22Rv1 (cell line): ENCODE results near the gene FNTB.

Source experiments
- H3K27ac ChIP-seq: fragments of 450-650 bp; 2 replicates; pipeline ENCODE4 v1.5.1; 2017
- ZFX ChIP-seq: fragments of 450-650 bp; IDR thresholded peaks from 2 replicates; pipeline ENCODE4 v1.6.1; 2017; ENCODE audit warnings: antibody characterized with exemption, borderline replicate concordance
- TF ChIP-seq, protein P1 (sequence below): fragments of 450-650 bp; IDR thresholded peaks from 2 replicates; pipeline ENCODE4 v1.5.1; 2017; ENCODE audit warnings: mild to moderate bottlenecking

FNTB gene

DNA sequence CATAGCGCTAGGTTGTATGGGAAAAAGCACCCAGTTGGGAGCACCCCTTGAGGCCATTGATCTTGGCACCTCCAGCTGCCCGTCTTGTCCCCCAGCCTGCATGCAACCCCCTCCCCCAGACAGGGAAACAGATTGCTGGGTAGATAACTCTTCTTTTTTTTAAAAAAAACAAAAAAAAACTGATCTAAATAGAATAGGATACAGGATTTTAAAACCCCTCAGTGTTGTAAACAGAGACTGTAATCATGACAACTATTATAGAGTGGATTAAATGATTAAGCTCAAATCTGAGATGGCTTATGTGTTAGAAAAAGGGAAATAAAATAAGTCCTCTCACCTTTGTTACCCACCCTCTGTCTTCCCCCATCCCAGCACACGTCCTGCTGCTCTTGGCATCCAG, 66.8 kb downstream of the FNTB start:
- TF ChIP-seq, protein P1, sequence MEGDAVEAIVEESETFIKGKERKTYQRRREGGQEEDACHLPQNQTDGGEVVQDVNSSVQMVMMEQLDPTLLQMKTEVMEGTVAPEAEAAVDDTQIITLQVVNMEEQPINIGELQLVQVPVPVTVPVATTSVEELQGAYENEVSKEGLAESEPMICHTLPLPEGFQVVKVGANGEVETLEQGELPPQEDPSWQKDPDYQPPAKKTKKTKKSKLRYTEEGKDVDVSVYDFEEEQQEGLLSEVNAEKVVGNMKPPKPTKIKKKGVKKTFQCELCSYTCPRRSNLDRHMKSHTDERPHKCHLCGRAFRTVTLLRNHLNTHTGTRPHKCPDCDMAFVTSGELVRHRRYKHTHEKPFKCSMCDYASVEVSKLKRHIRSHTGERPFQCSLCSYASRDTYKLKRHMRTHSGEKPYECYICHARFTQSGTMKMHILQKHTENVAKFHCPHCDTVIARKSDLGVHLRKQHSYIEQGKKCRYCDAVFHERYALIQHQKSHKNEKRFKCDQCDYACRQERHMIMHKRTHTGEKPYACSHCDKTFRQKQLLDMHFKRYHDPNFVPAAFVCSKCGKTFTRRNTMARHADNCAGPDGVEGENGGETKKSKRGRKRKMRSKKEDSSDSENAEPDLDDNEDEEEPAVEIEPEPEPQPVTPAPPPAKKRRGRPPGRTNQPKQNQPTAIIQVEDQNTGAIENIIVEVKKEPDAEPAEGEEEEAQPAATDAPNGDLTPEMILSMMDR: no peak
- TF ChIP-seq ZFX: no peak
- no peak overlapping the region for H3K27ac ChIP-seq

DNA sequence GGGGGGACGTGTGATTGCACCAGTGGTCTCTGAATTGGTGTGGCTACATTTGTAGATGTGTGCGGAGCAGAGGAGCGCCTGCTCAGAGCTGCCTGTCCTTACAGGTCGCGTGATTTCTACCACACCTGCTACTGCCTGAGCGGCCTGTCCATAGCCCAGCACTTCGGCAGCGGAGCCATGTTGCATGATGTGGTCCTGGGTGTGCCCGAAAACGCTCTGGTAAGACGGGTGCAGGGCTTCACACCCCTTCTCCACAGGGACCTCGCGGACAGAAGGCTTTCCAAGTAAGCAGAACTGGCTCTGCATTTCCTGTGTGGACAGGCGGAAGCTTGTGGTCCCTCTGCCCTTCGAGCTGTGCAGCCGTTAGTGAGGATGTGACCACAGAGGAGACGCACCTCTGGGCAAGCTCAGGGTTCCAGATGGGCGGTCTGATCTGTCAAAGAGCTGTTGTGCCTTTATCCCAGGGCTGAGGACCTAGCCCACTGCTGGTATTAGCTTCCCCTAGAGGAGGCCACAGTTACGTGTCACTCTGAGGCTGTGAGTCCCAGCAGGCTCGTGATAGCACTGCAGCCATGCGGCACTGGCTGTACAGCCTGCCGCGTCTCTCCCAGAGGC, 67.9 kb downstream of the FNTB start:
- no peak overlapping the region for H3K27ac ChIP-seq
- no peak for TF ChIP-seq ZFX
- TF ChIP-seq, protein P1: no peak

DNA sequence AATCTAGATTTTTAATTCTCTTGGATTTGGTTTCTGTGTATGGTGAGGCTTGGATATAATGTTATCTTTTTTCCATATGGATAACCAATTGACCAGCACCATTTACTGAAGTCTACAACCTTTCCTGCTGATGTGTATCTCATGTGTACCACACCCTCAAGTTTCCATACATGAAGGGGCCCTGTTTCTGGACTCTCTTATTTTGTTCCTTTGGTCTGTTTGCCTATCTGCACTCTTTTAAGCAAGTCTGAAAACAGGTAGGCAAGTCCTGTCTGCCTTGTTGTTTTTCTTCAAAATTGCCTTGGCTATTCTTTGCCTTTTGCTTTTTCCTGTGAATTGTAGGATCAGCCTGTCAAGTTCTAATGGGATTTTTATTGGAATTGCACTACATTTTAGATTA, 71.0 kb downstream of the FNTB start:
- TF ChIP-seq ZFX: no peak
- TF ChIP-seq, protein P1: no peak
- no peak overlapping the region for H3K27ac ChIP-seq

DNA sequence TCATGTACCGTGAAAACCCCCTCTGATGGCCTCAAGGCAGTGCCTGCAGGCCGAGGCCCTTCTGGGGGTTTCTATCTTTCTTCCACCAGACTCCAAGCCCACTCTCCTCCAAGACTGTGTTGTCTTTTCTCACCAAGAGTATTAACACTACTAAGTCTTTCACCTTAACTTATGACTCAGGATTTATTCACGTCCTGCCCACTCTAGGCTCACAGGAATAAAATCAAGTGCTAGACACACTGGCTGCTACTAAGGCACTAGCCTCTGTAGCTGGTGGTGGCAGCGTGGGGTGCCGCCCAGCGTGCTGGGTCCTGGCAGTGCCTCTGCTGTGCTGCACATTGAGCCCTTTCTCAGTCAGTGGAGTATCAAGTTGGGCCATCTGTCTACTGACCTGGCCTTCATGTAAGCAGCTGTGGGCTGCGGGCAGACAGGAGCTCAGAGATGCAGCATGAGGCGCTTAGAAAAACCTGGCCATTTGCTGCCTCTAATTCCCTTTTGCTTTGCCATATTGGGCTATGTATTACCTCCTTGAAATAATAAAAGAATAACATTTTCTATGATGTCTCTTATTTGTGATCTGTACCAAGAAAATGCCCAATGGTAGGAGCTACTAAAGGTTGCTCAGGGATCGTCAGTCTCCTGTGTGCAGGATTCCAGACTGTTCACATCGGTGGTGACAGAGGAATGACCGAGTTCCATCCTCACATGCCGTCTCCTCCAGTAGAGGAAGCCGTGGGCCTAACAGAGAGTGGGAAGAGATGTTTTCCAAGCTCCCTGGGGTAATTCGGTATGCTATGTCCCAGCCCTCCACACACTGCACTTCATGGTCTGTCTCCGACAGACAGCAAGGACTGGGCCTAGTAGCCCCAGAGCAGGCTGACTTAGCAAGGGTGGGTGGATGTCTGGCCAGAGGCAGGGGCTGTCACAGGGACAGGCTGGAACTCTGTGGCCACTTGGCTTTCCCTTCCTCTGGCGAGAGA, 75.7 kb downstream of the FNTB start:
- no peak for TF ChIP-seq ZFX
- TF ChIP-seq, protein P1: no peak
- H3K27ac ChIP-seq: no peak overlapping the region

DNA sequence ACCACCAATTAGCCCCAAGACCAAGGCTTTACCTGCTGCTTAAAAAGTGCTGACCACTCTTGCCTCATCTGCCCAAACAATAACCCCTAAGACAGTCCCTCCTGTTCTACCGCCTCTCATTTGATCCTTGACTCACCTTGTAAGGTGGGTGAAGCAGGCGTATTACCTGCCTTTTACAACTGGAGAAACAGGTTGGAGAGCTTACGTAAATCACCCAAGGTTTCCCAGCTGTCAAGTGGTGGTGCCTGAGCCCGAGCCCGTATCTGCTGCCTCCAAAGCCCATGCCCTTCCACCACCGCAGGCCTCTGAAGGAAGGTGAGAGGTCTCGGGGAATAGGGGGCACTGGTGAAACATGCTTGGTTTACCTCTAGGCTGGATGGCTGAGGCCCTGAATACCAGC, 79.0 kb downstream of the FNTB start:
- no peak overlapping the region for H3K27ac ChIP-seq
- TF ChIP-seq, protein P1: no peak
- no peak for TF ChIP-seq ZFX

DNA sequence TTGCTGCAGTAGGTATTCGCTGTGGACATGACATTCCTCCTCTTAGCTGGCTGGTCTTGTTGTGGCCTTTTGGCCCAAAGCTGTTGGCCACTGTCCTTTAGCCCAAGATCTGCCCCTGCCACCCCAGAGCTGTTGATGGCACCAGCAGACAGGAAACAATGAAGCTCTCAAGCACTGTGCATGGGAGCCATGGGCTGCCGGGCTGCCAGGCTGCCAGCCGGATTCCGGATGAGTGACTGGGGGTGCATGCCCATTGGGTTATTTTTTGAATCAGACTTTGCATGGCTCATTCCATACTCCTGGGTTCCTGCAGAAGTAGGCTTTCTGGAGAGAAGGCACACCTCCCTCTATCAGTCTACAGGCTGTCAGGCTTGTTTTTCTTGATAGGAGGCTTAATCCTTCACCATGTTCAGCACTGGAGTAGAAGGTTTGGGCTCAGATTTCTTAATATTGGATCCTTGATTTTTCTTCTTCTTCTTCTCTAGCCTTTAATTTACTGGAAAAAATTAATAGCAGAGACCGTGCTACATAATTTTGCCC, 83.2 kb downstream of the FNTB start:
- TF ChIP-seq, protein P1: no peak
- no peak for TF ChIP-seq ZFX
- H3K27ac ChIP-seq: no peak overlapping the region

DNA sequence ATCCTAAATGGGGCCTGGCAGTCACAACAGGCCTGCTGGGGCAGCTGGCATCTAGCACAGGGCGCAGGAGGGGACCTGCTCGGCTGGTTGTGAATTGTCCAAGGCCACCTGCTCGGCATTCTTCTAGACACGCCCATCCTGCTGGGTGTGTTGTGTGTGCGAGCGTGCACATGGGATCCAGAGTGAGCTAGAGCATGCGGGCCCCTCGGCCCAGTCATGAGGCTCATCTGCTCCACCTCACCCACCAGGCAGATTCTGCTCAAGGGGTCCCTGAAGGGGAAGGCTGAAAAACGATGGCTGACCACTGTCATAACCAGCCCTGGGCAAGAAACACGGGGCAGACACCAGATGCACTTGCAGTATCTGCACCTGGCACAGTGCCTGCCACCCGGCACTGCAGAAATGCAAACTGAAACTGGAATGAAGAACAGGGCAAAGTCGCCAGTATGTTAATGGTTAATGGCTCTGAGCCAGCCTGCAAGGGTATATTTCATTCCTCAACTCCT, 83.8 kb downstream of the FNTB start:
- TF ChIP-seq, protein P1: no peak
- TF ChIP-seq ZFX: no peak

More for the DNA sequence above, 83.8 kb downstream of the FNTB start:
- no peak overlapping the region for H3K27ac ChIP-seq
